Hematopoietic multipotent progenitor cell (in vitro differentiated cells): Measurements from ENCODE around the gene SHLD2. TPM values are rescaled to one million over a fixed set of nuclear protein-coding genes. Genes with fewer than 3 reads are reported as not detected.
"Not testable (repeated sequence)": the region's sequence is repeated elsewhere in the genome, so short reads cannot be mapped to it uniquely, and the experiment has no call there.

Experiments used
- DNase-seq, 3 donors: peaks; one replicate each; pipeline ENCODE4 v3.0.0-alpha.2; 2011 to 2015; ENCODE audit warnings: low read depth in 2 of 3, low spot score in 2 of 3
- total RNA-seq: library from RNA; depleted of rRNA; stranded (reverse); fragments of >200 nt; gene quantifications from one replicate; pipeline ENCODE4 v1.2.3, GENCODE V29; 2012

The SHLD2 gene
- total RNA-seq: 14.5 TPM

GRCh38 chr10:87094373-87095235, at the start of gene SHLD2, which contains the start of gene GLUD1:
SHLD2 (plus strand) TSS chr10:87095206; CDS start chr10:87151355, 56,149 bp downstream.
GLUD1 (minus strand) TSS chr10:87094843; CDS start chr10:87094769, 74 bp downstream.
- peak; percentile 77 to 95 (median 92) for DNase-seq

GRCh38 chr10:87045434-87045938, 49.5 kb upstream of the SHLD2 start:
- no peak for DNase-seq

GRCh38 chr10:87053111-87053510, 41.9 kb upstream of the SHLD2 start:
- no peak for DNase-seq

- no peak for DNase-seq
Observed at GRCh38 chr10:87053577-87054181, 41.3 kb upstream of the SHLD2 start.

GRCh38 chr10:87054373-87055295, 40.4 kb upstream of the SHLD2 start:
- peak in 2 of 3 donors; percentile 41 to 54 for DNase-seq

- DNase-seq: no peak
Observed at GRCh38 chr10:87058171-87058570, 36.8 kb upstream of the SHLD2 start.

- DNase-seq: no peak
Observed at GRCh38 chr10:87059401-87059800, 35.6 kb upstream of the SHLD2 start.

- DNase-seq: no peak
Observed at GRCh38 chr10:87060280-87060928, 34.6 kb upstream of the SHLD2 start.

- DNase-seq: no peak
Observed at GRCh38 chr10:87064651-87065050, 30.4 kb upstream of the SHLD2 start.

GRCh38 chr10:87066178-87066577, 28.8 kb upstream of the SHLD2 start:
- no peak for DNase-seq

- DNase-seq: no peak
Observed at GRCh38 chr10:87066865-87067264, 28.1 kb upstream of the SHLD2 start.

- DNase-seq: no peak
Observed at GRCh38 chr10:87068281-87068680, 26.7 kb upstream of the SHLD2 start.

GRCh38 chr10:87072449-87072848, 22.6 kb upstream of the SHLD2 start:
- DNase-seq: no peak

GRCh38 chr10:87076421-87076820, 18.6 kb upstream of the SHLD2 start:
- not testable (repeated sequence) for DNase-seq

- no peak for DNase-seq
Observed at GRCh38 chr10:87079106-87079836, 15.7 kb upstream of the SHLD2 start.

GRCh38 chr10:87080621-87081020, 14.4 kb upstream of the SHLD2 start:
- DNase-seq: not testable (repeated sequence)

- not testable (repeated sequence) for DNase-seq
Observed at GRCh38 chr10:87081574-87081973, 13.4 kb upstream of the SHLD2 start.

GRCh38 chr10:87082219-87082618, 12.8 kb upstream of the SHLD2 start:
- DNase-seq: not testable (repeated sequence)

- peak in 2 of 3 donors; percentile 17 to 27 for DNase-seq
Observed at GRCh38 chr10:87083576-87084290, 11.3 kb upstream of the SHLD2 start.
